ENCODE measurements around the gene SLC26A4.

DNA sequence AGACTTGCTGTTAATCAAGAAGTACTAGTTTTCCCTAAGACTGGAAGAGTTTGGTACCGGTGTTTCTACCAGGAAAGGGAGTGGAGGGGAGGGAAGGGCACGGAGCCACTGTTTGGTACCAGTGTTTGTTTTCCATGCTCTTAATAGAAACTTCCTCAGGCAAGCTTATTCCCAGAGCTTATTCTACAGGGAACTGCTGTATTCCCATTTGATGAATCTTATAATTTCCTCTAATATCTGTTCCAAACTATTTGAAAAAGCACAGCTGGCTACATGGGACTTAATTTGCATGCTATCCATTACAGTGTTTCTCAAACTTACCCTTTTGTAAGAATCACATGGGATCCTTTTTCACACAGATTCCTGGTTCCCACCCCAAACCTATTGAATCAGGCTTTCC lies 23.7 kb downstream of the SLC26A4 start:
- TF ChIP-seq, protein P1, sequence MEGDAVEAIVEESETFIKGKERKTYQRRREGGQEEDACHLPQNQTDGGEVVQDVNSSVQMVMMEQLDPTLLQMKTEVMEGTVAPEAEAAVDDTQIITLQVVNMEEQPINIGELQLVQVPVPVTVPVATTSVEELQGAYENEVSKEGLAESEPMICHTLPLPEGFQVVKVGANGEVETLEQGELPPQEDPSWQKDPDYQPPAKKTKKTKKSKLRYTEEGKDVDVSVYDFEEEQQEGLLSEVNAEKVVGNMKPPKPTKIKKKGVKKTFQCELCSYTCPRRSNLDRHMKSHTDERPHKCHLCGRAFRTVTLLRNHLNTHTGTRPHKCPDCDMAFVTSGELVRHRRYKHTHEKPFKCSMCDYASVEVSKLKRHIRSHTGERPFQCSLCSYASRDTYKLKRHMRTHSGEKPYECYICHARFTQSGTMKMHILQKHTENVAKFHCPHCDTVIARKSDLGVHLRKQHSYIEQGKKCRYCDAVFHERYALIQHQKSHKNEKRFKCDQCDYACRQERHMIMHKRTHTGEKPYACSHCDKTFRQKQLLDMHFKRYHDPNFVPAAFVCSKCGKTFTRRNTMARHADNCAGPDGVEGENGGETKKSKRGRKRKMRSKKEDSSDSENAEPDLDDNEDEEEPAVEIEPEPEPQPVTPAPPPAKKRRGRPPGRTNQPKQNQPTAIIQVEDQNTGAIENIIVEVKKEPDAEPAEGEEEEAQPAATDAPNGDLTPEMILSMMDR (IDR thresholded peaks at IDR 0.05; ENCODE audit: insufficient read depth, low read length, poor library complexity, severe bottlenecking) = no peak
- TF ChIP-seq EZH2phosphoT487 (conservative IDR thresholded peaks at IDR 0.05; ENCODE audit: low read length) = no peak

Data from SU-DHL-6 (cell line).